ENCODE measurements around the gene RRBP1. TPM values are rescaled to one million over a fixed set of nuclear protein-coding genes. Genes with fewer than 3 reads are reported as not detected.

RRBP1 gene
- total and polyA plus RNA-seq, 4 donors: 53.2 to 89.2 (median 56.7) TPM

- H3K27me3 ChIP-seq (ENCODE audit: control insufficient read depth, insufficient read depth, low read length): no peaks in the 10 kb centered on the region
- H3K4me1 ChIP-seq (ENCODE audit: control insufficient read depth, insufficient read depth, low read length): peaks cover 34% of the 10 kb centered on the region
- no peak overlapping the region for H3K4me3 ChIP-seq (ENCODE audit: low read depth, low read length)
- H3K27ac ChIP-seq (ENCODE audit: low read depth, low read length): no peak overlapping the region
- DNase-seq (ENCODE audit: low read depth in 4 of 6, low spot score in 6 of 6): no peak
- no peaks in the 10 kb centered on the region for H3K9me3 ChIP-seq (ENCODE audit: control insufficient read depth, insufficient read depth, low read length)
- WGBS (ENCODE audit: insufficient coverage): 85% methylated on average over 9 of the region's 10 CpGs
- H3K36me3 ChIP-seq (ENCODE audit: control insufficient read depth, insufficient read depth, low read length): peaks cover 13% of the 10 kb centered on the region
Measured at GRCh38 chr20:17652411-17652810, 29.6 kb downstream of the RRBP1 start.

- peaks cover 40% of the 10 kb centered on the region for H3K4me1 ChIP-seq (ENCODE audit: control insufficient read depth, insufficient read depth, low read length)
- no peaks in the 10 kb centered on the region for H3K27me3 ChIP-seq (ENCODE audit: control insufficient read depth, insufficient read depth, low read length)
- DNase-seq (ENCODE audit: low read depth in 4 of 6, low spot score in 6 of 6): no peak
- no peak overlapping the region for H3K27ac ChIP-seq (ENCODE audit: low read depth, low read length)
- peaks cover 9% of the 10 kb centered on the region for H3K36me3 ChIP-seq (ENCODE audit: control insufficient read depth, insufficient read depth, low read length)
- 85% methylated on average over 2 of the region's 2 CpGs for WGBS (ENCODE audit: insufficient coverage)
- H3K9me3 ChIP-seq (ENCODE audit: control insufficient read depth, insufficient read depth, low read length): no peaks in the 10 kb centered on the region
- H3K4me3 ChIP-seq (ENCODE audit: low read depth, low read length): no peak overlapping the region
Measured at GRCh38 chr20:17651760-17652388, 30.2 kb downstream of the RRBP1 start.

- Histone ChIP-seq H3K27ac (ENCODE audit: low read depth, low read length) (no peak overlapping the region), H3K4me1 (ENCODE audit: control insufficient read depth, insufficient read depth, low read length) (peaks cover 46% of the 10 kb centered on the region), H3K9me3 (ENCODE audit: control insufficient read depth, insufficient read depth, low read length) (no peaks in the 10 kb centered on the region), H3K36me3 (ENCODE audit: control insufficient read depth, insufficient read depth, low read length) (peaks cover 9% of the 10 kb centered on the region), H3K4me3 (ENCODE audit: low read depth, low read length) (no peak overlapping the region), H3K27me3 (ENCODE audit: control insufficient read depth, insufficient read depth, low read length) (no peaks in the 10 kb centered on the region)
- DNase-seq (ENCODE audit: low read depth in 4 of 6, low spot score in 6 of 6): no peak
- 17% methylated on average over 1 of the region's 11 CpGs for WGBS (ENCODE audit: insufficient coverage)
Measured at GRCh38 chr20:17651129-17651759, 30.8 kb downstream of the RRBP1 start.

GRCh38 chr20:17650301-17651128, 31.5 kb downstream of the RRBP1 start:
- DNase-seq (ENCODE audit: low read depth in 4 of 6, low spot score in 6 of 6): no peak
- Histone ChIP-seq H3K36me3 (ENCODE audit: control insufficient read depth, insufficient read depth, low read length) (peaks cover 9% of the 10 kb centered on the region), H3K4me3 (ENCODE audit: low read depth, low read length) (no peak overlapping the region), H3K27ac (ENCODE audit: low read depth, low read length) (no peak overlapping the region), H3K9me3 (ENCODE audit: control insufficient read depth, insufficient read depth, low read length) (no peaks in the 10 kb centered on the region), H3K4me1 (ENCODE audit: control insufficient read depth, insufficient read depth, low read length) (peaks cover 53% of the 10 kb centered on the region), H3K27me3 (ENCODE audit: control insufficient read depth, insufficient read depth, low read length) (no peaks in the 10 kb centered on the region)
- 78% methylated on average over 5 of the region's 12 CpGs for whole genome bisulfite sequencing (ENCODE audit: insufficient coverage)

- Histone ChIP-seq H3K27me3 (ENCODE audit: control insufficient read depth, insufficient read depth, low read length) (no peaks in the 10 kb centered on the region), H3K27ac (ENCODE audit: low read depth, low read length) (no peak overlapping the region), H3K4me3 (ENCODE audit: low read depth, low read length) (no peak overlapping the region), H3K4me1 (ENCODE audit: control insufficient read depth, insufficient read depth, low read length) (peaks cover 66% of the 10 kb centered on the region), H3K36me3 (ENCODE audit: control insufficient read depth, insufficient read depth, low read length) (peaks cover 9% of the 10 kb centered on the region), H3K9me3 (ENCODE audit: control insufficient read depth, insufficient read depth, low read length) (no peaks in the 10 kb centered on the region)
- peak in 1 of 6 donors; percentile 48 for DNase-seq (ENCODE audit: low read depth in 4 of 6, low spot score in 6 of 6)
- WGBS (ENCODE audit: insufficient coverage): 47% methylated on average over 12 of the region's 20 CpGs
Measured at GRCh38 chr20:17648791-17649730, 33.0 kb downstream of the RRBP1 start.

GRCh38 chr20:17648315-17648646, 33.8 kb downstream of the RRBP1 start:
- Histone ChIP-seq H3K36me3 (ENCODE audit: control insufficient read depth, insufficient read depth, low read length) (peaks cover 8% of the 10 kb centered on the region), H3K27me3 (ENCODE audit: control insufficient read depth, insufficient read depth, low read length) (no peaks in the 10 kb centered on the region), H3K4me1 (ENCODE audit: control insufficient read depth, insufficient read depth, low read length) (peaks cover 74% of the 10 kb centered on the region), H3K4me3 (ENCODE audit: low read depth, low read length) (no peak overlapping the region), H3K27ac (ENCODE audit: low read depth, low read length) (no peak overlapping the region), H3K9me3 (ENCODE audit: control insufficient read depth, insufficient read depth, low read length) (no peaks in the 10 kb centered on the region)
- WGBS (ENCODE audit: insufficient coverage): 90% methylated on average over 8 of the region's 10 CpGs
- DNase-seq (ENCODE audit: low read depth in 4 of 6, low spot score in 6 of 6): no peak

GRCh38 chr20:17647391-17648314, 34.4 kb downstream of the RRBP1 start:
- no peak for DNase-seq (ENCODE audit: low read depth in 4 of 6, low spot score in 6 of 6)
- Histone ChIP-seq H3K9me3 (ENCODE audit: control insufficient read depth, insufficient read depth, low read length) (no peaks in the 10 kb centered on the region), H3K4me1 (ENCODE audit: control insufficient read depth, insufficient read depth, low read length) (peaks cover 80% of the 10 kb centered on the region), H3K27me3 (ENCODE audit: control insufficient read depth, insufficient read depth, low read length) (no peaks in the 10 kb centered on the region), H3K27ac (ENCODE audit: low read depth, low read length) (no peak overlapping the region), H3K36me3 (ENCODE audit: control insufficient read depth, insufficient read depth, low read length) (peaks cover 9% of the 10 kb centered on the region), H3K4me3 (ENCODE audit: low read depth, low read length) (no peak overlapping the region)
- 85% methylated on average over 19 of the region's 20 CpGs for WGBS (ENCODE audit: insufficient coverage)

GRCh38 chr20:17646961-17647301, 35.1 kb downstream of the RRBP1 start:
- H3K27ac ChIP-seq (ENCODE audit: low read depth, low read length): no peak overlapping the region
- 62% methylated on average over 4 of the region's 5 CpGs for WGBS (ENCODE audit: insufficient coverage)

More at GRCh38 chr20:17646961-17647301, 35.1 kb downstream of the RRBP1 start:
- H3K27me3 ChIP-seq (ENCODE audit: control insufficient read depth, insufficient read depth, low read length): no peaks in the 10 kb centered on the region
- H3K4me3 ChIP-seq (ENCODE audit: low read depth, low read length): no peak overlapping the region
- DNase-seq (ENCODE audit: low read depth in 4 of 6, low spot score in 6 of 6): peak in 1 of 6 donors; percentile 17
- peaks cover 82% of the 10 kb centered on the region for H3K4me1 ChIP-seq (ENCODE audit: control insufficient read depth, insufficient read depth, low read length)
- H3K9me3 ChIP-seq (ENCODE audit: control insufficient read depth, insufficient read depth, low read length): no peaks in the 10 kb centered on the region
- H3K36me3 ChIP-seq (ENCODE audit: control insufficient read depth, insufficient read depth, low read length): peaks cover 11% of the 10 kb centered on the region

Data from spinal cord (tissue), 10 donors.